Prostate gland (tissue), 2 donors: ENCODE results near the gene CHST3.

Source experiments
- POLR2AphosphoS5 ChIP-seq: sonication (generic); formaldehyde crosslinking; IDR thresholded peaks from one replicate; pipeline ENCODE4 v1.6.1; 2017; ENCODE audit warnings: antibody characterized with exemption
- TF ChIP-seq, protein P1 (sequence below), 4 experiments: fragments of 200-600 bp in 2 of 4; fragments of 450-650 bp in 2 of 4; sonication (generic) in 2 of 4; IDR thresholded peaks; 1 replicate in 3 of 4; 2 replicates in 1 of 4; pipeline ENCODE4 v1.5.1; 2016 to 2019; ENCODE audit warnings: antibody characterized with exemption in 4 of 4, mild to moderate bottlenecking in 2 of 4, moderate library complexity in 2 of 4

DNA sequence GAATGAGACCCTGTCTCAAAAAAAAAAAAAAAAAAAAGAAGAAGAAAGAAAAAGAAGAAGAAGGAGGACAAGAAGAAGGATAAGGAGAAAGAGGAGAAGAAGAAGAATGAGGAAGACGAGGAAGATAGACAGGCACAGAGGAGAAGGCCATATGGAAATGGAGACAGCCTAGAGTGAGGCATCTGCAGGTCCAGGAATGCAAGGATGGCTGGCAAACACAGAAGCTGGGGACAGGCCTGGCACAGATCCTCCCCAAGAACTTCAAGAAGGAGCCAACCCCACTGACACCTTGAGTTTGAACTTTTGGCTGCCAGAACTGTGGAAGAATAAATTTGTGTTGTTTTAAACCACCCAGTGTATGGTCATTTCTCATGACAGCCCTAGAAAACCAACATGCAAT is 85.3 kb downstream of the CHST3 start:
- TF ChIP-seq, protein P1, sequence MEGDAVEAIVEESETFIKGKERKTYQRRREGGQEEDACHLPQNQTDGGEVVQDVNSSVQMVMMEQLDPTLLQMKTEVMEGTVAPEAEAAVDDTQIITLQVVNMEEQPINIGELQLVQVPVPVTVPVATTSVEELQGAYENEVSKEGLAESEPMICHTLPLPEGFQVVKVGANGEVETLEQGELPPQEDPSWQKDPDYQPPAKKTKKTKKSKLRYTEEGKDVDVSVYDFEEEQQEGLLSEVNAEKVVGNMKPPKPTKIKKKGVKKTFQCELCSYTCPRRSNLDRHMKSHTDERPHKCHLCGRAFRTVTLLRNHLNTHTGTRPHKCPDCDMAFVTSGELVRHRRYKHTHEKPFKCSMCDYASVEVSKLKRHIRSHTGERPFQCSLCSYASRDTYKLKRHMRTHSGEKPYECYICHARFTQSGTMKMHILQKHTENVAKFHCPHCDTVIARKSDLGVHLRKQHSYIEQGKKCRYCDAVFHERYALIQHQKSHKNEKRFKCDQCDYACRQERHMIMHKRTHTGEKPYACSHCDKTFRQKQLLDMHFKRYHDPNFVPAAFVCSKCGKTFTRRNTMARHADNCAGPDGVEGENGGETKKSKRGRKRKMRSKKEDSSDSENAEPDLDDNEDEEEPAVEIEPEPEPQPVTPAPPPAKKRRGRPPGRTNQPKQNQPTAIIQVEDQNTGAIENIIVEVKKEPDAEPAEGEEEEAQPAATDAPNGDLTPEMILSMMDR (IDR thresholded peaks at IDR 0.05): no peak
- TF ChIP-seq POLR2AphosphoS5: no peak
